ENCODE data around the gene FRMD4A. TPM values are rescaled to one million over a fixed set of nuclear protein-coding genes. Genes with fewer than 3 reads are reported as not detected.

Gene FRMD4A
- total and polyA plus RNA-seq, 10 of the 15 experiments (the other 5 are each of a cell fraction or from before 2014, with no cell fraction given) = 17.8 to 75.2 (median 39.1) TPM

DNA sequence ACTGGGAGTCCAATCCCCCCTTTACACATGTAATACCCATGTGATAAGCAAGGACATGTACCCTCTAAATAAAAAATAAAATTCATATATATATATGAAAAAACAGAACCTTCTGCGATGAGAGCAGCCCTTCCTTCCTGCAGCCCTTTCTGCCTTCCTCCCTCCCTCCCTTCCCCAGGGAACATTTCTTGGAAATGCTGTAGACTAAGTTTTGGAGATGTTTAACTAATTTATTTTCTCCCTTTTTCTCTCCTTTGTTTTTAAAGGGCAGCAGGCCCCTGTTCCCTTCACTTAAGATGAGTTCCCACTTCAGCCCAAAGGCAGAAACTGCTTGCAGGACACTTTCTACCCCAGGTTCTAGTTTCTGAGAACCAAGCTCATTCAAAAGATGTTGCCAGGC is 179.2 kb downstream of the FRMD4A start:
- Histone ChIP-seq H3K36me3 (ENCODE audit: control insufficient read depth in 2 of 2, insufficient read depth in 2 of 2, low read length in 1 of 2) (no peaks in the 10 kb centered on the region), H2AFZ (ENCODE audit: control insufficient read depth, low read depth, low read length) (no peak overlapping the region), H3K27ac (ENCODE audit: control insufficient read depth, insufficient read depth) (no peak overlapping the region), H3K9me3 (replicated peaks; ENCODE audit: control insufficient read depth, insufficient read depth, low read length) (no peaks in the 10 kb centered on the region; the same call in 2 of the 3 replicates), H3K27me3 (replicated peaks in 1 of 2; ENCODE audit: control insufficient read depth in 2 of 2, insufficient read depth in 2 of 2, low read length in 1 of 2) (no peaks in the 10 kb centered on the region), H3K4me3 (no peak overlapping the region), H3K4me1 (ENCODE audit: control insufficient read depth, insufficient read depth, low read length) (no peaks in the 10 kb centered on the region), H3K79me2 (ENCODE audit: control insufficient read depth, insufficient read depth, low read length) (no peaks in the 10 kb centered on the region), H3K4me2 (ENCODE audit: control insufficient read depth, insufficient read depth) (no peak overlapping the region), H3K9ac (ENCODE audit: control insufficient read depth, insufficient read depth, low read length) (no peak overlapping the region), H4K20me1 (ENCODE audit: control insufficient read depth, insufficient read depth) (no peaks in the 10 kb centered on the region)
- ChIA-PET RAD21 (ENCODE audit: unreplicated experiment) (no interaction called here), SMC1A (ENCODE audit: uncharacterized antibody, unreplicated experiment) (no interaction called here), POLR2A (no interaction called here), CTCF (interaction anchor here (0.7 kb wide), 1 partner anchor 9 kb away, joined by 3 read pairs; no protein-coding TSS in a partner anchor)
- ATAC-seq = no peak
- BruUV-seq (replicated peaks) = no TSS peak
- intact Hi-C loops (cut with micrococcal nuclease; ENCODE audit: unreplicated experiment) (no loop called here), in situ Hi-C loops (cut with MboI) (no loop called here)
- no peak for DNase-seq (ENCODE audit: low read depth, low spot score)
- FAIRE-seq = no peak
- 0% methylated on average over 1 of the region's 1 CpG for WGBS (ENCODE audit: insufficient coverage, insufficient replicate concordance, low lambda C conversion rate, missing lambda C conversion rate)
- TF ChIP-seq, protein P1, sequence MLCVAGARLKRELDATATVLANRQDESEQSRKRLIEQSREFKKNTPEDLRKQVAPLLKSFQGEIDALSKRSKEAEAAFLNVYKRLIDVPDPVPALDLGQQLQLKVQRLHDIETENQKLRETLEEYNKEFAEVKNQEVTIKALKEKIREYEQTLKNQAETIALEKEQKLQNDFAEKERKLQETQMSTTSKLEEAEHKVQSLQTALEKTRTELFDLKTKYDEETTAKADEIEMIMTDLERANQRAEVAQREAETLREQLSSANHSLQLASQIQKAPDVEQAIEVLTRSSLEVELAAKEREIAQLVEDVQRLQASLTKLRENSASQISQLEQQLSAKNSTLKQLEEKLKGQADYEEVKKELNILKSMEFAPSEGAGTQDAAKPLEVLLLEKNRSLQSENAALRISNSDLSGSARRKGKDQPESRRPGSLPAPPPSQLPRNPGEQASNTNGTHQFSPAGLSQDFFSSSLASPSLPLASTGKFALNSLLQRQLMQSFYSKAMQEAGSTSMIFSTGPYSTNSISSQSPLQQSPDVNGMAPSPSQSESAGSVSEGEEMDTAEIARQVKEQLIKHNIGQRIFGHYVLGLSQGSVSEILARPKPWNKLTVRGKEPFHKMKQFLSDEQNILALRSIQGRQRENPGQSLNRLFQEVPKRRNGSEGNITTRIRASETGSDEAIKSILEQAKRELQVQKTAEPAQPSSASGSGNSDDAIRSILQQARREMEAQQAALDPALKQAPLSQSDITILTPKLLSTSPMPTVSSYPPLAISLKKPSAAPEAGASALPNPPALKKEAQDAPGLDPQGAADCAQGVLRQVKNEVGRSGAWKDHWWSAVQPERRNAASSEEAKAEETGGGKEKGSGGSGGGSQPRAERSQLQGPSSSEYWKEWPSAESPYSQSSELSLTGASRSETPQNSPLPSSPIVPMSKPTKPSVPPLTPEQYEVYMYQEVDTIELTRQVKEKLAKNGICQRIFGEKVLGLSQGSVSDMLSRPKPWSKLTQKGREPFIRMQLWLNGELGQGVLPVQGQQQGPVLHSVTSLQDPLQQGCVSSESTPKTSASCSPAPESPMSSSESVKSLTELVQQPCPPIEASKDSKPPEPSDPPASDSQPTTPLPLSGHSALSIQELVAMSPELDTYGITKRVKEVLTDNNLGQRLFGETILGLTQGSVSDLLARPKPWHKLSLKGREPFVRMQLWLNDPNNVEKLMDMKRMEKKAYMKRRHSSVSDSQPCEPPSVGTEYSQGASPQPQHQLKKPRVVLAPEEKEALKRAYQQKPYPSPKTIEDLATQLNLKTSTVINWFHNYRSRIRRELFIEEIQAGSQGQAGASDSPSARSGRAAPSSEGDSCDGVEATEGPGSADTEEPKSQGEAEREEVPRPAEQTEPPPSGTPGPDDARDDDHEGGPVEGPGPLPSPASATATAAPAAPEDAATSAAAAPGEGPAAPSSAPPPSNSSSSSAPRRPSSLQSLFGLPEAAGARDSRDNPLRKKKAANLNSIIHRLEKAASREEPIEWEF (IDR thresholded peaks at IDR 0.05; ENCODE audit: insufficient replicate concordance, low read depth, low read length) = no peak
- TF ChIP-seq SP1 (IDR thresholded peaks at IDR 0.05; ENCODE audit: low read depth, low read length) (no peak), CTCF (IDR thresholded peaks at IDR 0.05 in 2 of 3, conservative IDR thresholded peaks at IDR 0.05 in 1 of 3; ENCODE audit: control insufficient read depth in 2 of 3, extremely low read depth in 1 of 3, insufficient read depth in 1 of 3, low read depth in 3 of 3, low read length in 3 of 3) (no peak), MTA3 (IDR thresholded peaks at IDR 0.05; ENCODE audit: borderline replicate concordance, low read length) (no peak), IKZF1 (conservative IDR thresholded peaks at IDR 0.05) (no peak), NFXL1 (IDR thresholded peaks at IDR 0.05; ENCODE audit: borderline replicate concordance) (no peak), ZBTB40 (IDR thresholded peaks at IDR 0.05; ENCODE audit: borderline replicate concordance) (no peak), MEF2A (IDR thresholded peaks at IDR 0.05; ENCODE audit: insufficient read depth, low read depth, low read length) (no peak), CREB1 (IDR thresholded peaks at IDR 0.05; ENCODE audit: low read depth) (no peak), ZZZ3 (IDR thresholded peaks at IDR 0.05; ENCODE audit: control insufficient read depth, insufficient read length, low read depth) (no peak)

All from GM12878 (cell line).